SU-DHL-6 (cell line): ENCODE measurements around the gene P2RX2.

Experiments
- H2AFZ ChIP-seq: fragments of 200-600 bp; sonication (generic); 2 replicates; pipeline ENCODE4 v1.6.1; 2014; ENCODE audit warnings: low read depth, mild to moderate bottlenecking, moderate library complexity, mixed read lengths, antibody characterized with exemption, low read length; ENCODE audit not compliant: severe bottlenecking
- H3F3A ChIP-seq: fragments of 200-600 bp; shearing (Covaris generic); 2 replicates; pipeline ENCODE4 v1.6.0; 2016; ENCODE audit warnings: antibody characterized with exemption, mild to moderate bottlenecking; ENCODE audit not compliant: insufficient read depth
- H3K27ac ChIP-seq: fragments of 200-600 bp; sonication (generic); 2 replicates; pipeline ENCODE4 v1.5.1; 2016; ENCODE audit warnings: low read depth, mild to moderate bottlenecking, low read length, moderate library complexity, mixed read lengths
- H3K27me3 ChIP-seq: fragments of 200-600 bp; sonication (generic), shearing (Covaris generic); 2 replicates; pipeline ENCODE4 v1.6.0; 2014; ENCODE audit warnings: mild to moderate bottlenecking, low read length
- H3K36me3 ChIP-seq: fragments of 200-600 bp; sonication (generic); 2 replicates; pipeline ENCODE4 v1.6.1; 2014; ENCODE audit warnings: mild to moderate bottlenecking, low read length, mixed read lengths
- H3K4me2 ChIP-seq: fragments of 300-600, 200-600 bp; shearing (Covaris generic), sonication (generic); 2 replicates; pipeline ENCODE4 v1.6.0; 2014; ENCODE audit warnings: low read length, low read depth, mild to moderate bottlenecking; ENCODE audit not compliant: poor library complexity, severe bottlenecking
- H3K4me3 ChIP-seq: fragments of 200-600 bp; sonication (generic); 2 replicates; pipeline ENCODE4 v1.5.1; 2014; ENCODE audit warnings: antibody characterized with exemption, low read length, mild to moderate bottlenecking, mixed read lengths; ENCODE audit not compliant: insufficient read depth, poor library complexity, severe bottlenecking
- H3K79me2 ChIP-seq: fragments of 200-600 bp; sonication (generic); 2 replicates; pipeline ENCODE4 v1.6.1; 2014; ENCODE audit warnings: mild to moderate bottlenecking, low read length, moderate library complexity; ENCODE audit not compliant: insufficient read depth
- H3K9ac ChIP-seq: fragments of 200-600 bp; sonication (generic); 2 replicates; pipeline ENCODE4 v1.7.0; 2014; ENCODE audit warnings: mild to moderate bottlenecking, low read length
- H3K9me2 ChIP-seq: fragments of 200-600 bp; sonication (generic); replicated peaks from 2 replicates; pipeline ENCODE4 v1.6.1; 2014; ENCODE audit warnings: low read length; ENCODE audit not compliant: insufficient read depth
- H3K9me3 ChIP-seq: fragments of 200-600 bp; sonication (generic); 2 replicates; pipeline ENCODE4 v1.6.1; 2014; ENCODE audit warnings: low read length, mixed read lengths; ENCODE audit not compliant: insufficient read depth
- H4K20me1 ChIP-seq: fragments of 200-600 bp; sonication (generic); 2 replicates; pipeline ENCODE4 v1.6.1; 2014; ENCODE audit warnings: low read depth, mild to moderate bottlenecking, antibody characterized with exemption, low read length, moderate library complexity, mixed read lengths
- CTCF ChIP-seq: fragments of 200-600 bp; sonication (generic); IDR thresholded peaks from one replicate; pipeline ENCODE4 v1.5.1; 2017; ENCODE audit warnings: antibody characterized with exemption, mild to moderate bottlenecking, low read length, moderate library complexity; ENCODE audit not compliant: insufficient read depth, poor library complexity, severe bottlenecking
- EZH2phosphoT487 ChIP-seq: fragments of 200-600 bp; sonication (generic), shearing (Covaris generic); conservative IDR thresholded peaks from 2 replicates; pipeline ENCODE4 v1.6.1; 2018; ENCODE audit warnings: mild to moderate bottlenecking, antibody characterized with exemption, low read length, moderate library complexity, mixed read lengths

The P2RX2 gene

GRCh38 chr12:132651444-132652100 is 33.0 kb downstream of the P2RX2 start:
- TF ChIP-seq CTCF (no peak), EZH2phosphoT487 (no peak)
- Histone ChIP-seq H3K36me3 (peaks cover 24% of the 10 kb centered on the region; the same call in 1 of the 2 replicates), H3K4me3 (no peak overlapping the region), H3K79me2 (no peaks in the 10 kb centered on the region), H3K4me2 (no peak overlapping the region), H4K20me1 (no peaks in the 10 kb centered on the region), H3K27me3 (no peaks in the 10 kb centered on the region), H3K9me3 (no peaks in the 10 kb centered on the region), H3K9me2 (no peaks in the 10 kb centered on the region), H3F3A (no peaks in the 10 kb centered on the region), H2AFZ (no peak overlapping the region), H3K9ac (no peak overlapping the region), H3K27ac (no peak overlapping the region)

GRCh38 chr12:132653567-132654290 is 35.2 kb downstream of the P2RX2 start:
- Histone ChIP-seq H3K79me2 (no peaks in the 10 kb centered on the region), H2AFZ (no peak overlapping the region), H3K27me3 (no peaks in the 10 kb centered on the region), H3K27ac (no peak overlapping the region), H3K4me2 (no peak overlapping the region), H4K20me1 (no peaks in the 10 kb centered on the region), H3K9me3 (no peaks in the 10 kb centered on the region), H3F3A (no peaks in the 10 kb centered on the region), H3K36me3 (peaks cover 41% of the 10 kb centered on the region), H3K9ac (no peak overlapping the region), H3K9me2 (no peaks in the 10 kb centered on the region), H3K4me3 (no peak overlapping the region)
- TF ChIP-seq CTCF = no peak
- TF ChIP-seq EZH2phosphoT487 = no peak

- Histone ChIP-seq H4K20me1 (no peaks in the 10 kb centered on the region), H3K27me3 (no peaks in the 10 kb centered on the region), H3F3A (no peaks in the 10 kb centered on the region), H3K27ac (no peak overlapping the region), H3K9me3 (no peaks in the 10 kb centered on the region), H3K4me2 (no peak overlapping the region), H2AFZ (no peak overlapping the region), H3K36me3 (peaks cover 55% of the 10 kb centered on the region), H3K4me3 (no peak overlapping the region), H3K9me2 (no peaks in the 10 kb centered on the region), H3K9ac (no peak overlapping the region), H3K79me2 (no peaks in the 10 kb centered on the region)
- no peak for TF ChIP-seq EZH2phosphoT487
Observed at GRCh38 chr12:132657004-132657727, 38.6 kb downstream of the P2RX2 start.
